ENCODE results near the gene HDDC3.

The HDDC3 gene

GRCh38 chr15:90916461-90916860, 15.9 kb downstream of the HDDC3 start:
- Histone ChIP-seq H3K9me3 (ENCODE audit: control insufficient read depth in 2 of 2, low read length in 2 of 2) (no peaks in the 10 kb centered on the region), H3K27ac (ENCODE audit: low read length) (no peak overlapping the region)

GRCh38 chr15:90915808-90916440, 16.4 kb downstream of the HDDC3 start:
- no peak overlapping the region for H3K4me3 ChIP-seq (ENCODE audit: low read length in 2 of 2)
- H3K27ac ChIP-seq (ENCODE audit: low read length) = no peak overlapping the region
- no peaks in the 10 kb centered on the region for H3K9me3 ChIP-seq (ENCODE audit: control insufficient read depth in 2 of 2, low read length in 2 of 2)
- H3K27me3 ChIP-seq (ENCODE audit: control insufficient read depth in 1 of 2, insufficient read depth in 2 of 2, low read length in 2 of 2) = no peaks in the 10 kb centered on the region
- H3K36me3 ChIP-seq (ENCODE audit: control insufficient read depth in 2 of 2, insufficient read depth in 2 of 2, low read length in 2 of 2) = peaks cover 70 to 91% of the 10 kb centered on the region in 2 donors
- no peak overlapping the region for H3K9ac ChIP-seq (ENCODE audit: low read length in 2 of 2)
- H3K4me1 ChIP-seq (ENCODE audit: control insufficient read depth, insufficient read depth, low read length) = no peaks in the 10 kb centered on the region

More at GRCh38 chr15:90916461-90916860, 15.9 kb downstream of the HDDC3 start:
- Histone ChIP-seq H3K36me3 (ENCODE audit: control insufficient read depth in 2 of 2, insufficient read depth in 2 of 2, low read length in 2 of 2) (peaks cover 64 to 90% of the 10 kb centered on the region in 2 donors), H3K9ac (ENCODE audit: low read length in 2 of 2) (no peak overlapping the region), H3K4me3 (ENCODE audit: low read length in 2 of 2) (no peak overlapping the region), H3K27me3 (ENCODE audit: control insufficient read depth in 1 of 2, insufficient read depth in 2 of 2, low read length in 2 of 2) (no peaks in the 10 kb centered on the region), H3K4me1 (ENCODE audit: control insufficient read depth, insufficient read depth, low read length) (no peaks in the 10 kb centered on the region)

- Histone ChIP-seq H3K9ac (ENCODE audit: low read length in 2 of 2) (no peak overlapping the region), H3K4me1 (ENCODE audit: control insufficient read depth, insufficient read depth, low read length) (no peaks in the 10 kb centered on the region), H3K27me3 (ENCODE audit: control insufficient read depth in 1 of 2, insufficient read depth in 2 of 2, low read length in 2 of 2) (no peaks in the 10 kb centered on the region), H3K36me3 (ENCODE audit: control insufficient read depth in 2 of 2, insufficient read depth in 2 of 2, low read length in 2 of 2) (peaks cover 75 to 92% of the 10 kb centered on the region in 2 donors), H3K9me3 (ENCODE audit: control insufficient read depth in 2 of 2, low read length in 2 of 2) (no peaks in the 10 kb centered on the region), H3K4me3 (ENCODE audit: low read length in 2 of 2) (no peak overlapping the region), H3K27ac (ENCODE audit: low read length) (no peak overlapping the region)
These were observed 17.0 kb downstream of the HDDC3 start for GRCh38 chr15:90915216-90915807.

- H3K36me3 ChIP-seq (ENCODE audit: control insufficient read depth in 2 of 2, insufficient read depth in 2 of 2, low read length in 2 of 2) = peaks cover 74 to 90% of the 10 kb centered on the region in 2 donors
These were observed 17.9 kb downstream of the HDDC3 start for GRCh38 chr15:90914305-90915080.

GRCh38 chr15:90913398-90913944, 18.9 kb downstream of the HDDC3 start:
- Histone ChIP-seq H3K27ac (ENCODE audit: low read length) (no peak overlapping the region), H3K27me3 (ENCODE audit: control insufficient read depth in 1 of 2, insufficient read depth in 2 of 2, low read length in 2 of 2) (no peaks in the 10 kb centered on the region), H3K36me3 (ENCODE audit: control insufficient read depth in 2 of 2, insufficient read depth in 2 of 2, low read length in 2 of 2) (peaks cover 72 to 86% of the 10 kb centered on the region in 2 donors), H3K4me1 (ENCODE audit: control insufficient read depth, insufficient read depth, low read length) (no peaks in the 10 kb centered on the region), H3K9me3 (ENCODE audit: control insufficient read depth in 2 of 2, low read length in 2 of 2) (no peaks in the 10 kb centered on the region), H3K9ac (ENCODE audit: low read length in 2 of 2) (no peak overlapping the region), H3K4me3 (ENCODE audit: low read length in 2 of 2) (no peak overlapping the region)

More at GRCh38 chr15:90914305-90915080, 17.9 kb downstream of the HDDC3 start:
- Histone ChIP-seq H3K27me3 (ENCODE audit: control insufficient read depth in 1 of 2, insufficient read depth in 2 of 2, low read length in 2 of 2) (no peaks in the 10 kb centered on the region), H3K27ac (ENCODE audit: low read length) (no peak overlapping the region), H3K9me3 (ENCODE audit: control insufficient read depth in 2 of 2, low read length in 2 of 2) (no peaks in the 10 kb centered on the region), H3K9ac (ENCODE audit: low read length in 2 of 2) (no peak overlapping the region), H3K4me1 (ENCODE audit: control insufficient read depth, insufficient read depth, low read length) (no peaks in the 10 kb centered on the region), H3K4me3 (ENCODE audit: low read length in 2 of 2) (no peak overlapping the region)

- H3K27ac ChIP-seq (ENCODE audit: low read length) = no peak overlapping the region
- H3K27me3 ChIP-seq (ENCODE audit: control insufficient read depth in 1 of 2, insufficient read depth in 2 of 2, low read length in 2 of 2) = no peaks in the 10 kb centered on the region
- H3K36me3 ChIP-seq (ENCODE audit: control insufficient read depth in 2 of 2, insufficient read depth in 2 of 2, low read length in 2 of 2) = peaks cover 65 to 84% of the 10 kb centered on the region in 2 donors
- H3K4me1 ChIP-seq (ENCODE audit: control insufficient read depth, insufficient read depth, low read length) = no peaks in the 10 kb centered on the region
- no peak overlapping the region for H3K9ac ChIP-seq (ENCODE audit: low read length in 2 of 2)
- no peak overlapping the region for H3K4me3 ChIP-seq (ENCODE audit: low read length in 2 of 2)
- H3K9me3 ChIP-seq (ENCODE audit: control insufficient read depth in 2 of 2, low read length in 2 of 2) = no peaks in the 10 kb centered on the region
These were observed 19.6 kb downstream of the HDDC3 start for GRCh38 chr15:90912770-90913075.

- H3K4me1 ChIP-seq (ENCODE audit: control insufficient read depth, insufficient read depth, low read length) = no peaks in the 10 kb centered on the region
- H3K27me3 ChIP-seq (ENCODE audit: control insufficient read depth in 1 of 2, insufficient read depth in 2 of 2, low read length in 2 of 2) = no peaks in the 10 kb centered on the region
- peaks cover 65 to 84% of the 10 kb centered on the region in 2 donors for H3K36me3 ChIP-seq (ENCODE audit: control insufficient read depth in 2 of 2, insufficient read depth in 2 of 2, low read length in 2 of 2)
- no peaks in the 10 kb centered on the region for H3K9me3 ChIP-seq (ENCODE audit: control insufficient read depth in 2 of 2, low read length in 2 of 2)
- H3K9ac ChIP-seq (ENCODE audit: low read length in 2 of 2) = no peak overlapping the region
- no peak overlapping the region for H3K27ac ChIP-seq (ENCODE audit: low read length)
- no peak overlapping the region for H3K4me3 ChIP-seq (ENCODE audit: low read length in 2 of 2)
These were observed 20.2 kb downstream of the HDDC3 start for GRCh38 chr15:90911906-90912769.

GRCh38 chr15:90911302-90911623, 21.1 kb downstream of the HDDC3 start:
- Histone ChIP-seq H3K4me1 (ENCODE audit: control insufficient read depth, insufficient read depth, low read length) (no peaks in the 10 kb centered on the region), H3K27ac (ENCODE audit: low read length) (no peak overlapping the region), H3K4me3 (ENCODE audit: low read length in 2 of 2) (no peak overlapping the region), H3K36me3 (ENCODE audit: control insufficient read depth in 2 of 2, insufficient read depth in 2 of 2, low read length in 2 of 2) (peaks cover 72 to 84% of the 10 kb centered on the region in 2 donors), H3K27me3 (ENCODE audit: control insufficient read depth in 1 of 2, insufficient read depth in 2 of 2, low read length in 2 of 2) (no peaks in the 10 kb centered on the region), H3K9me3 (ENCODE audit: control insufficient read depth in 2 of 2, low read length in 2 of 2) (no peaks in the 10 kb centered on the region), H3K9ac (ENCODE audit: low read length in 2 of 2) (no peak overlapping the region)

GRCh38 chr15:90910441-90911301, 21.7 kb downstream of the HDDC3 start:
- Histone ChIP-seq H3K36me3 (ENCODE audit: control insufficient read depth in 2 of 2, insufficient read depth in 2 of 2, low read length in 2 of 2) (peaks cover 73 to 83% of the 10 kb centered on the region in 2 donors), H3K27ac (ENCODE audit: low read length) (no peak overlapping the region), H3K4me3 (ENCODE audit: low read length in 2 of 2) (no peak overlapping the region), H3K9ac (ENCODE audit: low read length in 2 of 2) (no peak overlapping the region), H3K4me1 (ENCODE audit: control insufficient read depth, insufficient read depth, low read length) (no peaks in the 10 kb centered on the region), H3K27me3 (ENCODE audit: control insufficient read depth in 1 of 2, insufficient read depth in 2 of 2, low read length in 2 of 2) (no peaks in the 10 kb centered on the region), H3K9me3 (ENCODE audit: control insufficient read depth in 2 of 2, low read length in 2 of 2) (no peaks in the 10 kb centered on the region)

All from stomach smooth muscle (tissue), 2 donors.